NCI-H2227 (cell line): ENCODE measurements around the gene ATP2A2.

Experiments
- DNase-seq: peaks from one replicate; lab custom pipeline; 2025; ENCODE audit not compliant: unreplicated experiment; lab: John Stamatoyannopoulos, UW

ATP2A2 gene

GRCh38 chr12:110289044-110289710 is 8.1 kb downstream of the ATP2A2 start:
- DNase-seq, result no peak

GRCh38 chr12:110289711-110290078 is 8.6 kb downstream of the ATP2A2 start:
- DNase-seq, result no peak

- no peak for DNase-seq
Observed at GRCh38 chr12:110301065-110301806, 20.2 kb downstream of the ATP2A2 start.

GRCh38 chr12:110304061-110304551 is 23.1 kb downstream of the ATP2A2 start:
- no peak for DNase-seq

- no peak for DNase-seq
Observed at GRCh38 chr12:110307372-110307771, 26.3 kb downstream of the ATP2A2 start.

GRCh38 chr12:110310763-110311162 is 29.7 kb downstream of the ATP2A2 start:
- DNase-seq, result no peak

- DNase-seq, result no peak
Observed at GRCh38 chr12:110311903-110312302, 30.9 kb downstream of the ATP2A2 start.

GRCh38 chr12:110312581-110313360 is 31.7 kb downstream of the ATP2A2 start:
- no peak for DNase-seq

GRCh38 chr12:110314308-110314707 is 33.3 kb downstream of the ATP2A2 start:
- DNase-seq, result no peak

GRCh38 chr12:110316861-110317260 is 35.8 kb downstream of the ATP2A2 start:
- no peak for DNase-seq

GRCh38 chr12:110317911-110318310 is 36.9 kb downstream of the ATP2A2 start:
- no peak for DNase-seq

GRCh38 chr12:110320550-110320949 is 39.5 kb downstream of the ATP2A2 start:
- no peak for DNase-seq

- DNase-seq, result no peak
Observed at GRCh38 chr12:110329710-110330109, 48.7 kb downstream of the ATP2A2 start.

GRCh38 chr12:110330124-110330523 is 49.1 kb downstream of the ATP2A2 start:
- DNase-seq, result no peak

- DNase-seq, result no peak
Observed at GRCh38 chr12:110330544-110330943, 49.5 kb downstream of the ATP2A2 start.

- no peak for DNase-seq
Observed at GRCh38 chr12:110333201-110333600, 52.2 kb downstream of the ATP2A2 start.

- no peak for DNase-seq
Observed at GRCh38 chr12:110335481-110336045, 54.5 kb downstream of the ATP2A2 start.

GRCh38 chr12:110337912-110338710 is 57.1 kb downstream of the ATP2A2 start:
- DNase-seq, result no peak

GRCh38 chr12:110338754-110339153 is 57.7 kb downstream of the ATP2A2 start:
- DNase-seq, result no peak

- no peak for DNase-seq
Observed at GRCh38 chr12:110339184-110339952, 58.3 kb downstream of the ATP2A2 start.
